ENCODE measurements around the gene PCNA. TPM values are rescaled to one million over a fixed set of nuclear protein-coding genes. Genes with fewer than 3 reads are reported as not detected.

Gene PCNA
- total and polyA plus RNA-seq, 9 of the 15 experiments (the other 6 are each of a cell fraction or from before 2014, with no cell fraction given), result 213 to 390 (median 291) TPM

DNA sequence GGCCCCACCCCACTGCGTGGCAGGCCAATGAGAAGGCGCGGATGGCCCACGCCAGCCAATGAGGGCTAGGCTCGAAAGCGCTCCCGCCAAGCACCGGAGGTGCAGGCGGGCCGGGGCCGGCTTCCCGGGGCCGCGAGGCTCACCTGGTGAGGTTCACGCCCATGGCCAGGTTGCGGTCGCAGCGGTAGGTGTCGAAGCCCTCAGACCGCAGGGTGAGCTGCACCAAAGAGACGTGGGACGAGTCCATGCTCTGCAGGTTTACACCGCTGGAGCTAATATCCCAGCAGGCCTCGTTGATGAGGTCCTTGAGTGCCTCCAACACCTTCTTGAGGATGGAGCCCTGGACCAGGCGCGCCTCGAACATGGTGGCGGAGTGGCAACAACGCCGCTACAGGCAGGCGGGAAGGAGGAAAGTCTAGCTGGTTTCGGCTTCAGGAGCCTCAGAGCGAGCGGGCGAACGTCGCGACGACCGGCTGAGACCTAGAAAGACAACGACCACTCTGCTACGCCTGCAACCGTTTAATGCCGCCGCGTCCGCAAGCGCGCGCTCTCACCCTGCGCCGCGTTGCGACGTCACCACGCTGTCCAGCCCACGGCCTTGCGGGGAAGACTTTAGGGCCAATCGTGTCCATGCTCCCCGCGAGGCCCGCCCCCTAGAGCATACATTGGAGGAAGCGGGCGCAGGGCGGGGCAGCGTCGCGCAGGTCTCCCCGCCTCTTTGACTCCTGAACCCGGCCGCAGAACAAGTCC lies at the start of gene PCNA (continued):
- TF ChIP-seq, protein P1, sequence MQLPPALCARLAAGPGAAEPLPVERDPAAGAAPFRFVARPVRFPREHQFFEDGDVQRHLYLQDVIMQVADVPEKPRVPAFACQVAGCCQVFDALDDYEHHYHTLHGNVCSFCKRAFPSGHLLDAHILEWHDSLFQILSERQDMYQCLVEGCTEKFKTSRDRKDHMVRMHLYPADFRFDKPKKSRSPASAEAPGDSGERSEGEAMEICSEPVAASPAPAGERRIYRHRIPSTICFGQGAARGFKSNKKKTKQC (CRISPR knock-in tag; IDR thresholded peaks at IDR 0.05), result peak; percentile 93; the same call in 1 of the 2 replicates
- TF ChIP-seq SMARCC2 (IDR thresholded peaks at IDR 0.05; ENCODE audit: low read depth) (no peak), EP400 (IDR thresholded peaks at IDR 0.05) (peak; percentile 92), CHD1 (IDR thresholded peaks at IDR 0.05; ENCODE audit: low read length) (peak; percentile 97), BDP1 (IDR thresholded peaks at IDR 0.05; ENCODE audit: insufficient read depth, insufficient read length) (no peak), FIP1L1 (IDR thresholded peaks at IDR 0.05; ENCODE audit: low read depth, low read length, poor library complexity, severe bottlenecking) (peak; percentile 33), PCBP1 (IDR thresholded peaks at IDR 0.05; ENCODE audit: low read depth, low read length, poor library complexity, severe bottlenecking) (peak; percentile 7), EWSR1 (IDR thresholded peaks at IDR 0.05; ENCODE audit: borderline replicate concordance, low read depth, partially characterized antibody) (no peak), SUPT5H (IDR thresholded peaks at IDR 0.05) (peak; percentile 98), ZNF830 (CRISPR knock-in tag; IDR thresholded peaks at IDR 0.05) (no peak), PHF8 (IDR thresholded peaks at IDR 0.05; ENCODE audit: borderline replicate concordance, low read length) (peak; percentile 94), BRF1 (IDR thresholded peaks at IDR 0.05; ENCODE audit: borderline replicate concordance, extremely low read depth, insufficient read length) (no peak), ZC3H11A (IDR thresholded peaks at IDR 0.05; ENCODE audit: low read depth, low read length) (no peak), FOSL1 (tag; conservative IDR thresholded peaks at IDR 0.05) (0 out of 2 replicates have a peak, but pooled peaks have one; percentile 21), NFATC3 (IDR thresholded peaks at IDR 0.05) (no peak), RNF2 (IDR thresholded peaks at IDR 0.05) (peak; percentile 73), KDM2B (CRISPR knock-in tag; IDR thresholded peaks at IDR 0.05) (no peak)
- TF ChIP-seq, protein P2, sequence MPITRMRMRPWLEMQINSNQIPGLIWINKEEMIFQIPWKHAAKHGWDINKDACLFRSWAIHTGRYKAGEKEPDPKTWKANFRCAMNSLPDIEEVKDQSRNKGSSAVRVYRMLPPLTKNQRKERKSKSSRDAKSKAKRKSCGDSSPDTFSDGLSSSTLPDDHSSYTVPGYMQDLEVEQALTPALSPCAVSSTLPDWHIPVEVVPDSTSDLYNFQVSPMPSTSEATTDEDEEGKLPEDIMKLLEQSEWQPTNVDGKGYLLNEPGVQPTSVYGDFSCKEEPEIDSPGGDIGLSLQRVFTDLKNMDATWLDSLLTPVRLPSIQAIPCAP (CRISPR knock-in tag; IDR thresholded peaks at IDR 0.05; ENCODE audit: borderline replicate concordance), result peak; percentile 97
- TF ChIP-seq, protein P3, sequence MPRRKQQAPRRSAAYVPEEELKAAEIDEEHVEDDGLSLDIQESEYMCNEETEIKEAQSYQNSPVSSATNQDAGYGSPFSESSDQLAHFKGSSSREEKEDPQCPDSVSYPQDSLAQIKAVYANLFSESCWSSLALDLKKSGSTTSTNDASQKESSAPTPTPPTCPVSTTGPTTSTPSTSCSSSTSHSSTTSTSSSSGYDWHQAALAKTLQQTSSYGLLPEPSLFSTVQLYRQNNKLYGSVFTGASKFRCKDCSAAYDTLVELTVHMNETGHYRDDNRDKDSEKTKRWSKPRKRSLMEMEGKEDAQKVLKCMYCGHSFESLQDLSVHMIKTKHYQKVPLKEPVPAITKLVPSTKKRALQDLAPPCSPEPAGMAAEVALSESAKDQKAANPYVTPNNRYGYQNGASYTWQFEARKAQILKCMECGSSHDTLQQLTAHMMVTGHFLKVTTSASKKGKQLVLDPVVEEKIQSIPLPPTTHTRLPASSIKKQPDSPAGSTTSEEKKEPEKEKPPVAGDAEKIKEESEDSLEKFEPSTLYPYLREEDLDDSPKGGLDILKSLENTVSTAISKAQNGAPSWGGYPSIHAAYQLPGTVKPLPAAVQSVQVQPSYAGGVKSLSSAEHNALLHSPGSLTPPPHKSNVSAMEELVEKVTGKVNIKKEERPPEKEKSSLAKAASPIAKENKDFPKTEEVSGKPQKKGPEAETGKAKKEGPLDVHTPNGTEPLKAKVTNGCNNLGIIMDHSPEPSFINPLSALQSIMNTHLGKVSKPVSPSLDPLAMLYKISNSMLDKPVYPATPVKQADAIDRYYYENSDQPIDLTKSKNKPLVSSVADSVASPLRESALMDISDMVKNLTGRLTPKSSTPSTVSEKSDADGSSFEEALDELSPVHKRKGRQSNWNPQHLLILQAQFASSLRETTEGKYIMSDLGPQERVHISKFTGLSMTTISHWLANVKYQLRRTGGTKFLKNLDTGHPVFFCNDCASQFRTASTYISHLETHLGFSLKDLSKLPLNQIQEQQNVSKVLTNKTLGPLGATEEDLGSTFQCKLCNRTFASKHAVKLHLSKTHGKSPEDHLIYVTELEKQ (CRISPR knock-in tag; IDR thresholded peaks at IDR 0.05), result no peak
- TF ChIP-seq, protein P4, sequence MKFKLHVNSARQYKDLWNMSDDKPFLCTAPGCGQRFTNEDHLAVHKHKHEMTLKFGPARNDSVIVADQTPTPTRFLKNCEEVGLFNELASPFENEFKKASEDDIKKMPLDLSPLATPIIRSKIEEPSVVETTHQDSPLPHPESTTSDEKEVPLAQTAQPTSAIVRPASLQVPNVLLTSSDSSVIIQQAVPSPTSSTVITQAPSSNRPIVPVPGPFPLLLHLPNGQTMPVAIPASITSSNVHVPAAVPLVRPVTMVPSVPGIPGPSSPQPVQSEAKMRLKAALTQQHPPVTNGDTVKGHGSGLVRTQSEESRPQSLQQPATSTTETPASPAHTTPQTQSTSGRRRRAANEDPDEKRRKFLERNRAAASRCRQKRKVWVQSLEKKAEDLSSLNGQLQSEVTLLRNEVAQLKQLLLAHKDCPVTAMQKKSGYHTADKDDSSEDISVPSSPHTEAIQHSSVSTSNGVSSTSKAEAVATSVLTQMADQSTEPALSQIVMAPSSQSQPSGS (CRISPR knock-in tag; IDR thresholded peaks at IDR 0.05), result peak; percentile 89
- TF ChIP-seq, protein P5, sequence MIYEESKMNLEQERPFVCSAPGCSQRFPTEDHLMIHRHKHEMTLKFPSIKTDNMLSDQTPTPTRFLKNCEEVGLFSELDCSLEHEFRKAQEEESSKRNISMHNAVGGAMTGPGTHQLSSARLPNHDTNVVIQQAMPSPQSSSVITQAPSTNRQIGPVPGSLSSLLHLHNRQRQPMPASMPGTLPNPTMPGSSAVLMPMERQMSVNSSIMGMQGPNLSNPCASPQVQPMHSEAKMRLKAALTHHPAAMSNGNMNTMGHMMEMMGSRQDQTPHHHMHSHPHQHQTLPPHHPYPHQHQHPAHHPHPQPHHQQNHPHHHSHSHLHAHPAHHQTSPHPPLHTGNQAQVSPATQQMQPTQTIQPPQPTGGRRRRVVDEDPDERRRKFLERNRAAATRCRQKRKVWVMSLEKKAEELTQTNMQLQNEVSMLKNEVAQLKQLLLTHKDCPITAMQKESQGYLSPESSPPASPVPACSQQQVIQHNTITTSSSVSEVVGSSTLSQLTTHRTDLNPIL (CRISPR knock-in tag; IDR thresholded peaks at IDR 0.05), result no peak

Data from K562 (cell line).